Endothelial cell (in vitro differentiated cells): ENCODE measurements around the gene CD53. TPM values are rescaled to one million over a fixed set of nuclear protein-coding genes. Genes with fewer than 3 reads are reported as not detected.

Experiments used
- DNase-seq: peaks from one replicate; pipeline ENCODE4 v3.0.0; 2021; ENCODE audit warnings: low spot score
- H3K27ac Mint-ChIP-seq: one replicate; pipeline ENCODE4 v1.8.0; 2021; ENCODE audit warnings: mixed read lengths, inconsistent platforms; ENCODE audit not compliant: unreplicated experiment
- H3K27me3 Mint-ChIP-seq: one replicate; pipeline ENCODE4 v1.8.0; 2021; ENCODE audit warnings: mild to moderate bottlenecking, moderate library complexity, mixed read lengths, inconsistent platforms; ENCODE audit not compliant: unreplicated experiment
- H3K36me3 Mint-ChIP-seq: one replicate; pipeline ENCODE4 v1.8.0; 2021; ENCODE audit warnings: mild to moderate bottlenecking, low read depth, mixed read lengths, inconsistent platforms; ENCODE audit not compliant: unreplicated experiment
- H3K4me1 Mint-ChIP-seq: one replicate; pipeline ENCODE4 v1.8.0; 2021; ENCODE audit warnings: mild to moderate bottlenecking, mixed read lengths, inconsistent platforms; ENCODE audit not compliant: unreplicated experiment
- H3K4me3 Mint-ChIP-seq: one replicate; pipeline ENCODE4 v1.8.0; 2021; ENCODE audit warnings: mild to moderate bottlenecking, mixed read lengths, inconsistent platforms; ENCODE audit not compliant: unreplicated experiment
- H3K9me3 Mint-ChIP-seq: one replicate; pipeline ENCODE4 v1.8.0; 2021; ENCODE audit warnings: mixed read lengths, inconsistent platforms; ENCODE audit not compliant: unreplicated experiment
- CTCF ChIP-seq: fragments of 200-600 bp; sonication (generic); IDR thresholded peaks from one replicate; pipeline ENCODE4 v1.5.0; 2021; ENCODE audit warnings: antibody characterized with exemption; ENCODE audit not compliant: unreplicated experiment
- total RNA-seq: library from RNA; stranded (reverse); fragmentation: NEBNext Ultra II Directional; extraction: Animal tissue kit (Norgen Biotek cat#: 25700); gene quantifications from one replicate; pipeline ENCODE4 v1.2.1, GENCODE V29; 2021; ENCODE audit not compliant: unreplicated experiment

The CD53 gene
- total RNA-seq, 1 donor from 2014 or later = 20.6 TPM

- no peak for TF ChIP-seq CTCF
- no peaks in the 10 kb centered on the region for H3K9me3 Mint-ChIP-seq
- peaks cover 5% of the 10 kb centered on the region for H3K4me1 Mint-ChIP-seq
- DNase-seq = no peak
- H3K27me3 Mint-ChIP-seq = peaks cover 3% of the 10 kb centered on the region
- H3K4me3 Mint-ChIP-seq = no peak overlapping the region
- H3K27ac Mint-ChIP-seq = no peak overlapping the region
- no peaks in the 10 kb centered on the region for H3K36me3 Mint-ChIP-seq
Observed at GRCh38 chr1:110850145-110850544, 22.8 kb upstream of the CD53 start.

- no peak for DNase-seq
- Mint-ChIP-seq H3K27me3 (peaks cover 3% of the 10 kb centered on the region), H3K9me3 (no peaks in the 10 kb centered on the region), H3K4me1 (peaks cover 5% of the 10 kb centered on the region), H3K4me3 (no peak overlapping the region), H3K36me3 (no peaks in the 10 kb centered on the region), H3K27ac (no peak overlapping the region)
- TF ChIP-seq CTCF = no peak
Observed at GRCh38 chr1:110850627-110851026, 22.3 kb upstream of the CD53 start.

- peaks cover 5% of the 10 kb centered on the region for H3K4me1 Mint-ChIP-seq
- peaks cover 3% of the 10 kb centered on the region for H3K27me3 Mint-ChIP-seq
- H3K36me3 Mint-ChIP-seq = no peaks in the 10 kb centered on the region
- no peak overlapping the region for H3K4me3 Mint-ChIP-seq
- DNase-seq = no peak
- H3K9me3 Mint-ChIP-seq = no peaks in the 10 kb centered on the region
- H3K27ac Mint-ChIP-seq = no peak overlapping the region
- no peak for TF ChIP-seq CTCF
Observed at GRCh38 chr1:110853135-110853534, 19.8 kb upstream of the CD53 start.

- H3K9me3 Mint-ChIP-seq = no peaks in the 10 kb centered on the region
- no peak overlapping the region for H3K27ac Mint-ChIP-seq
- peaks cover 5% of the 10 kb centered on the region for H3K4me1 Mint-ChIP-seq
- H3K27me3 Mint-ChIP-seq = peaks cover 3% of the 10 kb centered on the region
- no peaks in the 10 kb centered on the region for H3K36me3 Mint-ChIP-seq
- no peak for DNase-seq
- TF ChIP-seq CTCF = no peak
- H3K4me3 Mint-ChIP-seq = no peak overlapping the region
Observed at GRCh38 chr1:110856410-110856809, 16.5 kb upstream of the CD53 start.

- no peaks in the 10 kb centered on the region for H3K36me3 Mint-ChIP-seq
- no peak overlapping the region for H3K27ac Mint-ChIP-seq
- peaks cover 3% of the 10 kb centered on the region for H3K4me1 Mint-ChIP-seq
- no peaks in the 10 kb centered on the region for H3K9me3 Mint-ChIP-seq
- H3K4me3 Mint-ChIP-seq = no peak overlapping the region
- no peak for TF ChIP-seq CTCF
- DNase-seq = no peak
- peaks cover 1% of the 10 kb centered on the region for H3K27me3 Mint-ChIP-seq
Observed at GRCh38 chr1:110857964-110858948, 14.7 kb upstream of the CD53 start.
